Endothelial cell of umbilical vein (primary cell): ENCODE measurements around the gene MCEMP1. TPM values are rescaled to one million over a fixed set of nuclear protein-coding genes. Genes with fewer than 3 reads are reported as not detected.

Experiments used
- BruUV-seq: library from RNA; stranded (reverse); fragments of 400-500 nt; replicated peaks from 2 replicates; lab custom pipeline; 2021; lab: Mats Ljungman, UMichigan
- CTCF ChIA-PET: fragments of 300-600, 350-600 bp; sonication (Branson Sonifier 250); formaldehyde crosslinking; loops from one replicate; lab custom pipeline; 2021; ENCODE audit warnings: antibody characterized with exemption, inconsistent platforms; lab: Charles Lee
- POLR2A ChIA-PET: fragments of 300-600, 350-600 bp; sonication (Branson Sonifier 250); formaldehyde crosslinking; loops from one replicate; lab custom pipeline; 2021; ENCODE audit warnings: antibody characterized with exemption, inconsistent platforms; lab: Charles Lee
- DNase-seq: peaks from one replicate; pipeline ENCODE4 v3.0.0-alpha.2; 2011; ENCODE audit warnings: low read depth, low spot score
- FAIRE-seq: peaks from 2 replicates; lab custom pipeline; 2011; peaks lifted over from hg19 to GRCh38; lab: Jason Lieb, UNC
- H2AFZ ChIP-seq: 2 replicates; pipeline ENCODE4 v1.6.0; 2012; ENCODE audit warnings: low read depth, low read length, control low read depth, inconsistent platforms
- H3K27ac ChIP-seq: 2 replicates; pipeline ENCODE4 v1.5.1; 2011; ENCODE audit warnings: low read depth, mild to moderate bottlenecking, control low read depth, low read length, moderate library complexity; ENCODE audit not compliant: insufficient read depth
- H3K27me3 ChIP-seq, 2 experiments: 2 replicates each; pipeline versions ENCODE4 v1.6.0 to v1.6.1; 2011; ENCODE audit warnings: low read length in 2 of 2, mixed read lengths in 1 of 2; ENCODE audit not compliant: control insufficient read depth in 2 of 2, insufficient read depth in 2 of 2
- H3K36me3 ChIP-seq, 2 experiments: 2 replicates in 1 of 2; 3 replicates in 1 of 2; pipeline ENCODE4 v1.5.1; 2011; ENCODE audit warnings: low read length in 2 of 2, mild to moderate bottlenecking in 1 of 2, moderate library complexity in 1 of 2; ENCODE audit not compliant: control insufficient read depth in 2 of 2, insufficient read depth in 2 of 2; ENCODE audit errors: extremely low read depth in 1 of 2
- H3K4me1 ChIP-seq: 3 replicates; pipeline ENCODE4 v1.5.1; 2011; ENCODE audit warnings: mild to moderate bottlenecking, low read length; ENCODE audit not compliant: control insufficient read depth, insufficient read depth; ENCODE audit errors: extremely low read depth
- H3K4me2 ChIP-seq: 2 replicates; pipeline ENCODE4 v1.6.1; 2011; ENCODE audit warnings: low read length, control low read depth, mixed read lengths; ENCODE audit not compliant: insufficient read depth
- H3K4me3 ChIP-seq, 3 experiments: fragments of 200-600 bp in 1 of 3; sonication (generic), shearing (Covaris generic) in 1 of 3; replicated peaks in 1 of 3; 2 replicates each; pipeline ENCODE4 v1.5.1; 2011 to 2016; ENCODE audit warnings: control low read depth in 3 of 3, low read length in 3 of 3, mild to moderate bottlenecking in 2 of 3, inconsistent platforms in 1 of 3, low read depth in 1 of 3, moderate library complexity in 1 of 3; ENCODE audit not compliant: insufficient read depth in 1 of 3
- H3K79me2 ChIP-seq: 2 replicates; pipeline ENCODE4 v1.6.0; 2012; ENCODE audit warnings: low read length, inconsistent platforms; ENCODE audit not compliant: control insufficient read depth, insufficient read depth
- H3K9ac ChIP-seq: replicated peaks from 2 replicates; pipeline ENCODE3; 2011; ENCODE audit warnings: low read length, control low read depth; ENCODE audit not compliant: insufficient read depth; ENCODE audit errors: extremely low read depth
- H3K9me1 ChIP-seq: replicated peaks from 3 replicates; pipeline ENCODE4 v1.6.0; 2011; ENCODE audit warnings: mild to moderate bottlenecking, low read length; ENCODE audit not compliant: control insufficient read depth, insufficient read depth; ENCODE audit errors: extremely low read depth
- H3K9me3 ChIP-seq: replicated peaks from 2 replicates; pipeline ENCODE4 v1.5.1; 2012; ENCODE audit warnings: low read length, inconsistent platforms; ENCODE audit not compliant: control insufficient read depth, insufficient read depth
- H4K20me1 ChIP-seq: replicated peaks from 2 replicates; pipeline ENCODE3; 2011; ENCODE audit warnings: mild to moderate bottlenecking, low read length; ENCODE audit not compliant: control insufficient read depth, insufficient read depth; ENCODE audit errors: extremely low read depth
- EZH2 ChIP-seq: IDR thresholded peaks from 2 replicates; pipeline ENCODE4 v1.6.1; 2012; ENCODE audit warnings: borderline replicate concordance, low read depth, mild to moderate bottlenecking, moderate library complexity, low read length, inconsistent platforms; ENCODE audit not compliant: severe bottlenecking
- FOS ChIP-seq: IDR thresholded peaks from 2 replicates; pipeline ENCODE4 v1.6.1; 2011; ENCODE audit warnings: mild to moderate bottlenecking, low read length, moderate library complexity, borderline replicate concordance; ENCODE audit not compliant: insufficient read depth
- GATA2 ChIP-seq: IDR thresholded peaks from 2 replicates; pipeline ENCODE4 v1.7.0; 2011; ENCODE audit warnings: low read depth, mild to moderate bottlenecking, moderate library complexity, mixed read lengths, low read length; ENCODE audit not compliant: insufficient read length, insufficient read depth
- JUN ChIP-seq: IDR thresholded peaks from 2 replicates; pipeline ENCODE4 v1.6.1; 2011; ENCODE audit warnings: borderline replicate concordance, low read depth; ENCODE audit not compliant: insufficient read length, insufficient read depth
- MYC ChIP-seq: IDR thresholded peaks from one replicate; pipeline ENCODE4 v1.6.1; 2011; ENCODE audit warnings: mild to moderate bottlenecking, low read depth, low read length
- POLR2A ChIP-seq: IDR thresholded peaks from 2 replicates; pipeline ENCODE4 v1.6.1; 2012; ENCODE audit warnings: low read depth, mild to moderate bottlenecking, control low read depth, low read length
- POLR2AphosphoS5 ChIP-seq: IDR thresholded peaks from 2 replicates; pipeline ENCODE4 v1.6.1; 2012; ENCODE audit warnings: low read depth, mild to moderate bottlenecking, control low read depth, low read length, moderate library complexity; ENCODE audit not compliant: insufficient read depth
- dilution Hi-C: fragments of 300-500 bp; cut with MboI; formaldehyde crosslinking; loops from one replicate; pipeline ENCODE4 v1.15.0; 2019; ENCODE audit warnings: low sequenced_read_pairs; ENCODE audit not compliant: extremely low pct_ligation_motif_present
- intact Hi-C: fragments of 100-400 bp; cut with micrococcal nuclease; formaldehyde crosslinking; loops from one replicate; pipeline ENCODE4 v1.10.0; 2022
- polyA plus RNA-seq, 4 experiments: library from polyadenylated mRNA; depleted of rRNA in 3 of 4; stranded (reverse) in 3 of 4; unstranded in 1 of 4; fragments of >200 nt; gene quantifications; 2 replicates each; pipeline versions ENCODE4 v1.2.1 to v1.2.3, GENCODE V29; 2011 to 2012; ENCODE audit warnings: missing spikeins in 1 of 4
- total RNA-seq: library from RNA; stranded (reverse); gene quantifications from 2 replicates; pipeline ENCODE4 v1.2.3, GENCODE V29; 2021
- TF ChIP-seq, protein P1 (sequence below): IDR thresholded peaks from 2 replicates; pipeline ENCODE4 v1.6.1; 2011; ENCODE audit not compliant: insufficient read depth, insufficient read length
- TF ChIP-seq, protein P2 (sequence below), 2 donors: IDR thresholded peaks; 1 replicate in 1 of 2; 2 replicates in 1 of 2; pipeline ENCODE4 v1.5.1; 2011; ENCODE audit warnings: low read length in 2 of 2, mild to moderate bottlenecking in 2 of 2, moderate library complexity in 2 of 2, control low read depth in 1 of 2, inconsistent platforms in 1 of 2, low read depth in 1 of 2; ENCODE audit not compliant: insufficient read depth in 1 of 2; ENCODE audit errors: extremely low read depth in 1 of 2

The MCEMP1 gene
- total and polyA plus RNA-seq, 2 donors (not counting 3 experiments of a cell fraction or from before 2014, with no cell fraction given), result not detected

DNA sequence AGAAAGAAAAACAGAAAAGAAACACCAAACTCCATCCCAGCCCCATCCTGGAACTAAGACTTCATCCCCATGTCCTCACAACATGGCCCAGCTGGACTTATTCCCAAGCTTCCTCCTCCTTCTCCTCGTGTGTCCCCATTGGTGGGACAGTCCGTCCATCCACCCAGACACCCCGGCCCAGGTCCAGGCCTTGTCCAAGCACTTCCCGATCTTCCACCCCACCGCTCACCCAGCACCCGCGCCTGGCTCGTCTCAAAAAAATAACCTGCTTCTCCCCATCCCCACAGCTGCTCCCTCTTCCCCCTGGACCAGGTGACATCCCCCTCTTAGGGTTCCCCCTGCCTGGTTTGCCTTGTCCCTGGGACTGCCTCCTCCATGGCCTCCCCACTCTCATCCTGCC, 26.4 kb downstream of the MCEMP1 start:
- Histone ChIP-seq H3K27ac (no peak overlapping the region), H2AFZ (no peak overlapping the region), H3K9me1 (no peaks in the 10 kb centered on the region), H3K9me3 (no peaks in the 10 kb centered on the region), H3K36me3 (no peaks in the 10 kb centered on the region), H3K4me1 (no peaks in the 10 kb centered on the region), H3K4me2 (no peak overlapping the region), H4K20me1 (no peaks in the 10 kb centered on the region), H3K4me3 (no peak overlapping the region), H3K79me2 (no peaks in the 10 kb centered on the region), H3K27me3 (no peaks in the 10 kb centered on the region), H3K9ac (no peak overlapping the region)
- FAIRE-seq (no peak), DNase-seq (no peak)
- CTCF ChIA-PET, result no interaction called here
- dilution Hi-C loops (no loop called here), intact Hi-C loops (no loop called here)
- no TSS peak for BruUV-seq
- TF ChIP-seq, protein P1, sequence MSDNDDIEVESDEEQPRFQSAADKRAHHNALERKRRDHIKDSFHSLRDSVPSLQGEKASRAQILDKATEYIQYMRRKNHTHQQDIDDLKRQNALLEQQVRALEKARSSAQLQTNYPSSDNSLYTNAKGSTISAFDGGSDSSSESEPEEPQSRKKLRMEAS, result no peak
- TF ChIP-seq, protein P2, sequence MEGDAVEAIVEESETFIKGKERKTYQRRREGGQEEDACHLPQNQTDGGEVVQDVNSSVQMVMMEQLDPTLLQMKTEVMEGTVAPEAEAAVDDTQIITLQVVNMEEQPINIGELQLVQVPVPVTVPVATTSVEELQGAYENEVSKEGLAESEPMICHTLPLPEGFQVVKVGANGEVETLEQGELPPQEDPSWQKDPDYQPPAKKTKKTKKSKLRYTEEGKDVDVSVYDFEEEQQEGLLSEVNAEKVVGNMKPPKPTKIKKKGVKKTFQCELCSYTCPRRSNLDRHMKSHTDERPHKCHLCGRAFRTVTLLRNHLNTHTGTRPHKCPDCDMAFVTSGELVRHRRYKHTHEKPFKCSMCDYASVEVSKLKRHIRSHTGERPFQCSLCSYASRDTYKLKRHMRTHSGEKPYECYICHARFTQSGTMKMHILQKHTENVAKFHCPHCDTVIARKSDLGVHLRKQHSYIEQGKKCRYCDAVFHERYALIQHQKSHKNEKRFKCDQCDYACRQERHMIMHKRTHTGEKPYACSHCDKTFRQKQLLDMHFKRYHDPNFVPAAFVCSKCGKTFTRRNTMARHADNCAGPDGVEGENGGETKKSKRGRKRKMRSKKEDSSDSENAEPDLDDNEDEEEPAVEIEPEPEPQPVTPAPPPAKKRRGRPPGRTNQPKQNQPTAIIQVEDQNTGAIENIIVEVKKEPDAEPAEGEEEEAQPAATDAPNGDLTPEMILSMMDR (IDR thresholded peaks at IDR 0.05; ENCODE audit: extremely low read depth in 1 of 2, insufficient read depth in 1 of 2, low read depth in 1 of 2, low read length in 2 of 2), result no peak
- TF ChIP-seq EZH2 (no peak), MYC (no peak), GATA2 (no peak), JUN (no peak), POLR2A (no peak), FOS (no peak), POLR2AphosphoS5 (no peak)
- POLR2A ChIA-PET, result no interaction called here
